DOHH2 (cell line): Measurements from ENCODE around the gene KLF9.

Source experiments
- H3F3A ChIP-seq: fragments of 200-600 bp; sonication (generic), shearing (Covaris generic); 2 replicates; pipeline ENCODE4 v1.6.0; 2016; ENCODE audit warnings: antibody characterized with exemption, mild to moderate bottlenecking; ENCODE audit not compliant: control insufficient read depth, insufficient read depth
- H3K27ac ChIP-seq: fragments of 200-600 bp; sonication (generic); 2 replicates; pipeline ENCODE4 v1.5.1; 2014; ENCODE audit warnings: low read depth, mild to moderate bottlenecking, low read length, moderate library complexity
- H3K27me3 ChIP-seq: fragments of 200-600 bp; sonication (generic); 2 replicates; pipeline ENCODE4 v1.6.1; 2014; ENCODE audit warnings: mild to moderate bottlenecking, low read length, mixed read lengths; ENCODE audit not compliant: control insufficient read depth
- H3K36me3 ChIP-seq: fragments of 200-600 bp; sonication (generic); 2 replicates; pipeline ENCODE4 v1.6.1; 2014; ENCODE audit warnings: mild to moderate bottlenecking, low read length, moderate library complexity, mixed read lengths; ENCODE audit not compliant: control insufficient read depth
- H3K4me1 ChIP-seq: fragments of 200-600 bp; sonication (generic); 2 replicates; pipeline ENCODE4 v1.6.1; 2014; ENCODE audit warnings: mild to moderate bottlenecking, low read length, mixed read lengths; ENCODE audit not compliant: control insufficient read depth
- H3K4me2 ChIP-seq: fragments of 200-600 bp; sonication (generic); 2 replicates; pipeline ENCODE4 v1.6.0; 2014; ENCODE audit warnings: mild to moderate bottlenecking, low read length, moderate library complexity
- H3K4me3 ChIP-seq: fragments of 200-600 bp; sonication (generic); 2 replicates; pipeline ENCODE4 v1.5.1; 2014; ENCODE audit warnings: mild to moderate bottlenecking, low read length, mixed read lengths
- H3K79me2 ChIP-seq: fragments of 200-600 bp; sonication (generic); 2 replicates; pipeline ENCODE4 v1.6.1; 2014; ENCODE audit warnings: mild to moderate bottlenecking, low read length, mixed read lengths; ENCODE audit not compliant: control insufficient read depth
- H3K9me2 ChIP-seq: fragments of 200-600 bp; sonication (generic); replicated peaks from 2 replicates; pipeline ENCODE4 v1.6.1; 2014; ENCODE audit warnings: mild to moderate bottlenecking, low read length, mixed read lengths; ENCODE audit not compliant: control insufficient read depth
- H3K9me3 ChIP-seq: fragments of 200-600 bp; sonication (generic); 2 replicates; pipeline ENCODE4 v1.6.1; 2014; ENCODE audit warnings: antibody characterized with exemption, low read length, mixed read lengths; ENCODE audit not compliant: control insufficient read depth, insufficient read depth
- H4K20me1 ChIP-seq: fragments of 200-600 bp; sonication (generic); 2 replicates; pipeline ENCODE4 v1.6.0; 2014; ENCODE audit warnings: low read depth, mild to moderate bottlenecking, antibody characterized with exemption, low read length, moderate library complexity; ENCODE audit not compliant: control insufficient read depth, insufficient read depth
- CTCF ChIP-seq: fragments of 200-600 bp; sonication (generic); IDR thresholded peaks from one replicate; pipeline ENCODE4 v1.5.1; 2014; ENCODE audit warnings: antibody characterized with exemption, mild to moderate bottlenecking, low read depth, low read length; ENCODE audit not compliant: poor library complexity, severe bottlenecking
- EZH2phosphoT487 ChIP-seq: fragments of 200-600 bp; sonication (generic); IDR thresholded peaks from 2 replicates; pipeline ENCODE4 v1.6.1; 2017; ENCODE audit warnings: borderline replicate concordance, mild to moderate bottlenecking, antibody characterized with exemption, low read length, moderate library complexity, mixed read lengths

The KLF9 gene

DNA sequence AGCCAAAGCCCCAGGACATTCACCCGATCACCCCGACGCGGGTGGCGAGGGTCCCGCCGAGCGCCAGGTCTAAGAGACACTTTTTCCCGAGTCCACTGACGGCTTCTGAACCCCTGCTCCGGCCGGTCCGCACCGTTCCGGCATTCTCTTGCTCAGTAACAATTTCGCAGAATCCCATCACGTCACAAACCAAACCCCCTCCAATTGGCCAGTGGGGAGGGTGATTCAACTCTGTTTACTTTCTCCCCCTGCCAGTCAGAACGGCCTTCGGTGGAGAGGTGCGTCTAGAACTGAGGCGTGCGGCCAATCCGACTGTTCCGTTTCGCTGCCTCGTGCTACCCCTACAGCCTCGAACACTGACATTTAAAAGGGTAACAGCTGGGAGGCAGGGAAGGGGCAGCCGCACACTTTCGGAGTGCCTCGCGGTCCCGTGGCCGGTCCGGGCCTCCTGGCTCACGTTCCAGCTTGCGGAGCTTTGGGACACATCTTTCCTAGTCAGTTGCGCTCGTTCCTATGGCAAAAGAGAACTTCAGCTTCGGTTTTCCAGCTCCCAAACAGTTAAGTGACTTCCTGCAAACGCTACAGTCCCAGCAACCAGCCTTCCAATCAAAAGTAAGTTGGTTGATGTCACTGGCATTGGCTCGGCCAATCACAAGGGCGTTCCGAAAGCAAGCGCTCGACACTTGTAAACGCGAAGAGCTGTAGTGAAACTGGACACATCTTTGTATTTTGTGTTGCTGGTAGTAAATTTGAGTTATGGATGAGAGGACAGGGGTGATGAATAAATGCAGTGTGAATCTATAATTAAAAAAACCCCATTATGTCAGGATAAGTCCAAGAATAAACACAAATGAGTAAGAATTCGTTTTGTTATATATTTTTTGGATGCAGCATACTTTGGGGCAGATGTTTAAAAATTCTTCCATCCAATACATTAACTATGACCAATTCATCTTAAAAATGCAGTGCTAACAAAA lies at the start of gene KLF9:
KLF9 (minus strand) TSS at position 859 of the 977 bp plus-strand sequence. CDS start 1,294 bp downstream, outside the sequence.
- Histone ChIP-seq H3K27ac (peak within 1 kb of the TSS; percentile 47), H3K36me3 (no peaks in the 10 kb centered on the region), H3K4me1 (peaks cover 44% of the 10 kb centered on the region)

DNA sequence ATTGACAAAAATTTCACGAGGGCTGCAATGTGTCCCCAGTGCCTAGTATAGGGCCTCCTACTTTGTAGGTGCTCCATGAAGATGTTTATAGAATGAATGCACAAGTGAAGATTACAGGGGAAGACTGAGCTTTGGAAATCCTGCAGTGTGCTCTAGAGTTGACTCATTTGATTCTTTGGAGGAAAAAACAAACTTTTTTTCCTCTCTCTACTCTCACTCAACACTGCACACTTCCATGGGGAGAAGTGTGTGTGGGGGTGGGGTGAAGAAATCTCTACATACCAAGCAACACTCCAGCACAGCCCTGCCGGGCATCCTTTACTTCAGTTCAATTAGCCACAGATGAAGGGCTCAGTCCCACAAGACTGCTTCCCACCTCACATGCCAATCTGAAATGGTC lies 49.4 kb upstream of the KLF9 start:
- no peak overlapping the region for H3K27ac ChIP-seq
- H3K4me2 ChIP-seq, result no peak overlapping the region
- H3K9me3 ChIP-seq, result no peaks in the 10 kb centered on the region
- no peaks in the 10 kb centered on the region for H3F3A ChIP-seq
- no peaks in the 10 kb centered on the region for H3K9me2 ChIP-seq
- no peaks in the 10 kb centered on the region for H3K79me2 ChIP-seq
- no peaks in the 10 kb centered on the region for H3K36me3 ChIP-seq
- H3K4me3 ChIP-seq, result no peak overlapping the region
- H3K27me3 ChIP-seq, result no peaks in the 10 kb centered on the region
- no peaks in the 10 kb centered on the region for H4K20me1 ChIP-seq
- TF ChIP-seq CTCF (no peak), EZH2phosphoT487 (no peak)
- H3K4me1 ChIP-seq, result no peaks in the 10 kb centered on the region

More for the DNA sequence above, at the start of gene KLF9:
- peak within 1 kb of the TSS; percentile 79 for H3K4me3 ChIP-seq
- no peaks in the 10 kb centered on the region for H3K9me2 ChIP-seq
- no peaks in the 10 kb centered on the region for H4K20me1 ChIP-seq
- H3K4me2 ChIP-seq, result peak within 1 kb of the TSS; percentile 78
- peaks cover 16% of the 10 kb centered on the region for H3F3A ChIP-seq
- H3K79me2 ChIP-seq, result no peaks in the 10 kb centered on the region
- H3K27me3 ChIP-seq, result peaks cover 16% of the 10 kb centered on the region
- no peaks in the 10 kb centered on the region for H3K9me3 ChIP-seq
- TF ChIP-seq CTCF (no peak), EZH2phosphoT487 (no peak)

DNA sequence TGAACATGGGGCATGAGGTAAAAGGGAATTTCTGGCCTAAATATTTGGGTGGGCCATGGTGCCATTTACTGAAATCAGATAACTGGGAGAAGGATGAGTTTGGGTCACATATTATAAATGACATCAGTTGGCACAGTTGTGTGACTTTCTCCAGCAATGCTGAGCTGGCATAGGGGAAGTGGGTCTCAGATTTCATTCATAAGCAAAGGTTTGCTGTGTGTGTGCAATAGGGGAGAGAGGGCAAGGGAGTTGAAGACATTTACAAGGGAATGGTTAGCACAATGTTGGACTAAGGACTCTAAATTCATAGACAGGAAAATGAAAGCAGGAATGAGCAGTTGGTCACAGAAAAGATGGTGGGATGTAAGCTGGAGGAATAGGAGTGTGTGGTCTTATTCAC lies 47.8 kb upstream of the KLF9 start:
- Histone ChIP-seq H3K27me3 (no peaks in the 10 kb centered on the region), H3K36me3 (no peaks in the 10 kb centered on the region), H3K27ac (no peak overlapping the region), H3K9me3 (no peaks in the 10 kb centered on the region), H3K79me2 (no peaks in the 10 kb centered on the region), H3K9me2 (no peaks in the 10 kb centered on the region), H4K20me1 (no peaks in the 10 kb centered on the region), H3K4me3 (no peak overlapping the region), H3F3A (no peaks in the 10 kb centered on the region), H3K4me1 (no peaks in the 10 kb centered on the region), H3K4me2 (no peak overlapping the region)
- TF ChIP-seq CTCF (no peak), EZH2phosphoT487 (no peak)
